HCT116 (cell line): ENCODE data around the gene SBNO2. TPM values are rescaled to one million over a fixed set of nuclear protein-coding genes. Genes with fewer than 3 reads are reported as not detected.

ENCODE experiments used
- ATAC-seq: fragments of 200-7000 bp; cut with Tn5 transposase; 2 replicates; pipeline ENCODE4 v1.9.1; 2020; ENCODE audit warnings: mild to moderate bottlenecking, moderate library complexity
- BruUV-seq: library from RNA; stranded (reverse); fragments of 400-500 nt; replicated peaks from 2 replicates; lab custom pipeline; 2021; lab: Mats Ljungman, UMichigan
- CTCF ChIA-PET: fragments of 300-600 bp; sonication (Branson Sonifier 250); formaldehyde crosslinking; loops from one replicate; lab custom pipeline; 2021; ENCODE audit warnings: antibody characterized with exemption; lab: Charles Lee
- POLR2A ChIA-PET: fragments of 300-600, 350-600 bp; sonication (Branson Sonifier 250); formaldehyde crosslinking; loops from one replicate; lab custom pipeline; 2021; ENCODE audit warnings: antibody characterized with exemption; lab: Charles Lee
- RAD21 ChIA-PET, 2 experiments: fragments of 300-600 bp; sonication (Branson Sonifier 250); formaldehyde crosslinking; loops; one replicate each; lab custom pipeline; 2023; ENCODE audit warnings: low total read pairs in 2 of 2; ENCODE audit not compliant: uncharacterized antibody in 2 of 2, unreplicated experiment in 2 of 2, low non-redundant PET in 1 of 2; lab: Charles Lee
- DNase-seq: peaks from one replicate; pipeline ENCODE4 v3.0.0-alpha.2; 2010; ENCODE audit warnings: low read depth, low spot score
- H2AFZ ChIP-seq: fragments of 200-600 bp; shearing (Covaris generic), sonication (generic); 2 replicates; pipeline ENCODE4 v1.6.1; 2017; ENCODE audit warnings: low read depth, mixed run types, mixed read lengths, antibody characterized with exemption, low read length; ENCODE audit not compliant: poor library complexity, severe bottlenecking
- H3K27ac ChIP-seq: 2 replicates; pipeline ENCODE4 v1.5.1; 2012; ENCODE audit warnings: low read depth, low read length
- H3K27me3 ChIP-seq: fragments of 200-600 bp; sonication (generic); 2 replicates; pipeline ENCODE4 v1.6.1; 2016; ENCODE audit warnings: mixed run types, low read length, mixed read lengths; ENCODE audit not compliant: insufficient read depth
- H3K36me3 ChIP-seq, 2 experiments: fragments of 200-500 bp in 1 of 2; fragments of 200-600 bp in 1 of 2; sonication (Bioruptor generic) in 1 of 2; sonication (generic) in 1 of 2; 2 replicates each; pipeline versions ENCODE4 v1.5.1 to v1.6.1; 2014 to 2016; ENCODE audit warnings: low read length in 2 of 2, inconsistent platforms in 1 of 2, mixed read lengths in 1 of 2, mixed run types in 1 of 2; ENCODE audit not compliant: insufficient read depth in 2 of 2, control insufficient read depth in 1 of 2
- H3K4me1 ChIP-seq, 2 experiments: fragments of 200-600 bp in 1 of 2; sonication (generic) in 1 of 2; 2 replicates each; pipeline versions ENCODE4 v1.5.1 to v1.6.1; 2012 to 2017; ENCODE audit warnings: low read length in 2 of 2, inconsistent platforms in 1 of 2, mild to moderate bottlenecking in 1 of 2, mixed read lengths in 1 of 2, mixed run types in 1 of 2, moderate library complexity in 1 of 2; ENCODE audit not compliant: insufficient read depth in 2 of 2, control insufficient read depth in 1 of 2
- H3K4me2 ChIP-seq: fragments of 200-600 bp; sonication (generic); 2 replicates; pipeline ENCODE4 v1.6.1; 2017; ENCODE audit warnings: mixed run types, low read length, mixed read lengths
- H3K4me3 ChIP-seq, 2 experiments: fragments of 200-600 bp in 1 of 2; sonication (generic) in 1 of 2; replicated peaks in 1 of 2; 2 replicates each; pipeline ENCODE4 v1.5.1; 2011 to 2016; ENCODE audit warnings: low read length in 2 of 2, control low read depth in 1 of 2, low read depth in 1 of 2, mild to moderate bottlenecking in 1 of 2, mixed read lengths in 1 of 2, mixed run types in 1 of 2
- H3K79me2 ChIP-seq: fragments of 200-600 bp; sonication (generic); 2 replicates; pipeline ENCODE4 v1.6.1; 2017; ENCODE audit warnings: mild to moderate bottlenecking, mixed run types, low read length, moderate library complexity, mixed read lengths; ENCODE audit not compliant: insufficient read depth
- H3K9ac ChIP-seq: fragments of 200-600 bp; sonication (generic); 2 replicates; pipeline ENCODE4 v1.6.1; 2016; ENCODE audit warnings: low read length, mixed read lengths
- H3K9me2 ChIP-seq: fragments of 200-600 bp; sonication (generic), shearing (Covaris generic); 2 replicates; pipeline ENCODE4 v1.6.1; 2017; ENCODE audit warnings: mixed run types, mild to moderate bottlenecking, moderate library complexity; ENCODE audit not compliant: insufficient read depth
- H3K9me3 ChIP-seq, 2 experiments: fragments of 200-500 bp in 1 of 2; fragments of 200-600 bp in 1 of 2; sonication (Bioruptor generic) in 1 of 2; sonication (generic) in 1 of 2; 2 replicates each; pipeline ENCODE4 v1.6.1; 2014 to 2017; ENCODE audit warnings: low read length in 2 of 2, mixed read lengths in 2 of 2, inconsistent platforms in 1 of 2, low read depth in 1 of 2, mild to moderate bottlenecking in 1 of 2, mixed run types in 1 of 2, moderate library complexity in 1 of 2; ENCODE audit not compliant: control insufficient read depth in 1 of 2, insufficient read depth in 1 of 2
- H4K20me1 ChIP-seq: fragments of 200-600 bp; sonication (generic), shearing (Covaris generic); 2 replicates; pipeline ENCODE4 v1.6.1; 2017; ENCODE audit warnings: mixed run types, mild to moderate bottlenecking, moderate library complexity; ENCODE audit not compliant: insufficient read depth
- CBX3 ChIP-seq: IDR thresholded peaks from 2 replicates; pipeline ENCODE4 v1.6.1; 2012; ENCODE audit warnings: low read depth
- EGR1 ChIP-seq: IDR thresholded peaks from 2 replicates; pipeline ENCODE4 v1.6.1; 2012; ENCODE audit warnings: low read depth
- ELF1 ChIP-seq: IDR thresholded peaks from 2 replicates; pipeline ENCODE4 v1.6.1; 2012; ENCODE audit warnings: low read depth, borderline replicate concordance
- EZH2 ChIP-seq: fragments of 200-600 bp; sonication (generic); IDR thresholded peaks from 2 replicates; pipeline ENCODE4 v1.6.1; 2017; ENCODE audit warnings: antibody characterized with exemption, mixed run types
- FOSL1 ChIP-seq: IDR thresholded peaks from 2 replicates; pipeline ENCODE4 v1.6.1; 2012; ENCODE audit warnings: low read depth
- JUND ChIP-seq: IDR thresholded peaks from 2 replicates; pipeline ENCODE4 v1.6.1; 2012
- POLR2A ChIP-seq: IDR thresholded peaks from 2 replicates; pipeline ENCODE4 v1.7.0; 2011; ENCODE audit warnings: borderline replicate concordance; ENCODE audit not compliant: insufficient read depth, insufficient read length; ENCODE audit errors: extremely low read depth
- POLR2AphosphoS5 ChIP-seq: IDR thresholded peaks from 2 replicates; pipeline ENCODE4 v1.6.1; 2011; ENCODE audit warnings: mild to moderate bottlenecking, low read depth, low read length, moderate library complexity
- RAD21 ChIP-seq: IDR thresholded peaks from 2 replicates; pipeline ENCODE4 v1.6.1; 2012; ENCODE audit warnings: low read depth, mild to moderate bottlenecking
- SP1 ChIP-seq: IDR thresholded peaks from 2 replicates; pipeline ENCODE4 v1.6.1; 2012; ENCODE audit warnings: low read depth
- SRF ChIP-seq: IDR thresholded peaks from 2 replicates; pipeline ENCODE4 v1.6.1; 2012; ENCODE audit warnings: low read depth
- YY1 ChIP-seq: IDR thresholded peaks from 2 replicates; pipeline ENCODE4 v1.6.1; 2011; ENCODE audit warnings: low read length, low read depth, moderate library complexity, mild to moderate bottlenecking; ENCODE audit not compliant: insufficient replicate concordance; ENCODE audit errors: extremely low read depth
- ZFX ChIP-seq: fragments of 450-650 bp; IDR thresholded peaks from 2 replicates; pipeline ENCODE4 v1.6.1; 2017
- ZNF274 ChIP-seq: fragments of 200-500 bp; sonication (Bioruptor generic); IDR thresholded peaks from 2 replicates; pipeline ENCODE4 v1.6.1; 2014; ENCODE audit warnings: mild to moderate bottlenecking, low read depth, low read length, inconsistent platforms
- intact Hi-C: fragments of 100-400 bp; cut with micrococcal nuclease; formaldehyde crosslinking; loops from 2 replicates; pipeline ENCODE4 v1.10.0; 2022
- total RNA-seq: library from RNA; stranded (reverse); gene quantifications from one replicate; pipeline ENCODE4 v1.2.1, GENCODE V29; 2021; ENCODE audit not compliant: unreplicated experiment
- TF ChIP-seq, protein P1 (sequence below): IDR thresholded peaks from 2 replicates; pipeline ENCODE4 v1.6.1; 2011; ENCODE audit warnings: mild to moderate bottlenecking, low read length, moderate library complexity; ENCODE audit not compliant: insufficient replicate concordance; ENCODE audit errors: extremely low read depth
- TF ChIP-seq, protein P2 (sequence below): IDR thresholded peaks from 2 replicates; pipeline ENCODE4 v1.6.1; 2012
- TF ChIP-seq, protein P3 (sequence below), 3 experiments: fragments of 200-600 bp in 1 of 3; sonication (generic) in 1 of 3; IDR thresholded peaks in 2 of 3; conservative IDR thresholded peaks in 1 of 3; 2 replicates each; pipeline ENCODE4 v1.5.1; 2012 to 2017; ENCODE audit warnings: low read depth in 2 of 3, low read length in 2 of 3, antibody characterized with exemption in 1 of 3, borderline replicate concordance in 1 of 3, control low read depth in 1 of 3, mild to moderate bottlenecking in 1 of 3, mixed read lengths in 1 of 3, mixed run types in 1 of 3, moderate library complexity in 1 of 3; ENCODE audit not compliant: insufficient read depth in 1 of 3
- TF ChIP-seq, protein P4 (sequence below): IDR thresholded peaks from 2 replicates; pipeline ENCODE4 v1.6.1; 2012

SBNO2 gene
- total RNA-seq, 1 experiment from 2014 or later, result 66.4 TPM

DNA sequence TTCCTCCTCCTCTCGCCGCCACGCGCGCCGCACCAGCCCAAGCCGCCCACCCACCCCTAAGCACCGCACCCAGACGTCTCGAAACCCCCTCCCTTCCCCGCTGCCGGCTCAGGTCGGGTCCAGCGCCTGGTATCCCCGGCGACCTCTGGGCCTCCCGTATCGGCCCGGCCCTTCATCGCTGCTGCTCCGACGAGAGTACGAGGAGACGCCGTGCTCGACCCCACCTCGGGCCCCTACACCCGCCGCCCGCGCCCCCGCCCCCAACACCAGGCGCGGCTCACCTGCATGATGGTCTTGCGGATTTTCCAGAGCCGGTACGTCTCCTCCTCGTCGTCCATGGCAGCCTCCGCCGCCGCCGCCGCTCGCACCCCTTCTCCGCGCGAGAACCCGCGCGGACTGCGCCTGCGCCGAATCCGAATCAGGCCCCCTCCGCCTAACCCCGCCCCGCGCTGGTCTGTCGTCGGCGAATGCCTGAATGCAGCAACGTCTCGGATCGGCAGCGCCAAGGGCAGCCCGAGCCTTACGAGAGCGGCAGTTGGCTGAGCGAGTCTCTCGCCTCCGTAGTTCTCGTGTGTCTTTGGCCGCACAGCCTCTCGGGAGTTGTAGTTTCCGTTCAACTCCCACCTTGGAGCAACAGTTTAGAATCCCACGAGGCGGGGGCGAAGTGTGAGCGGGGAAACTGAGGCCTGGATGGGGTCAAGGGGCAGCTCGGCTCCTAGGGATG, 78.9 kb downstream of the SBNO2 start, which contains the start of gene POLR2E (continued):
- TF ChIP-seq EGR1 (no peak; the same call in 1 of the 2 replicates), RAD21 (no peak), FOSL1 (no peak), POLR2A (peak; percentile 55), CBX3 (peak; percentile 69)

DNA sequence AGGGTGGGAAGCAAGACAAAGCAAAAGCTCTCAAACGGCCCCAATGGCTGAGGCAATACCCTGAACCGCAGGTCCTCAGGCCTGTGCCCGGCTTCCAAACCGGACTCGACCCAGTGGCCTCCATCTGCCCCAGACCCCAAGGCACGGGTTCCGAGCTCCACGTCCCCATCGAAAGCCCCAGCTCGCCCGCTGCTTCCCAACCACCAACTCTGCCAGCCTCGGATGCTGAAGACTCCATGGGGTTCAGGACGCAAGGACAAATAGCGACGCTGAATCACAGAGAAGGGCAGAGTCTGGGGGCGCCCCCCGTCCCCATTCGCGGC, 79.5 kb downstream of the SBNO2 start:
- Histone ChIP-seq H3K36me3 (peaks cover 17 to 30% of the 10 kb centered on the region in 2 experiments; a peak in 3 of 4 replicates), H3K27me3 (no peaks in the 10 kb centered on the region), H3K9me3 (no peaks in the 10 kb centered on the region; a peak in 1 of 4 replicates), H2AFZ (no peak overlapping the region), H3K4me2 (peak overlapping the region; percentile 96), H3K9ac (peak overlapping the region; percentile 94), H3K4me3 (peak overlapping the region; percentile 84 to 98), H3K79me2 (peaks cover 47% of the 10 kb centered on the region), H4K20me1 (no peaks in the 10 kb centered on the region; the same call in 1 of the 2 replicates), H3K9me2 (no peaks in the 10 kb centered on the region), H3K27ac (peak overlapping the region; percentile 68), H3K4me1 (peaks cover 12 to 36% of the 10 kb centered on the region in 2 experiments)
- ChIA-PET POLR2A (interaction anchor here (1.7 kb wide), 1 partner anchor 30 kb away, joined by 4 read pairs; no protein-coding TSS in a partner anchor), RAD21 (interaction anchor here in 1 of 2 experiments (0.6 kb wide), 1 partner anchor 11 kb away, joined by 6 read pairs; no protein-coding TSS in a partner anchor), CTCF (no interaction called here)
- ATAC-seq (no peak; the same call in none of the 2 replicates), DNase-seq (no peak)
- intact Hi-C loops, result no loop called here
- BruUV-seq, result no TSS peak
- TF ChIP-seq CBX3 (no peak), ZFX (no peak), ZNF274 (no peak), SP1 (no peak), POLR2AphosphoS5 (no peak), ELF1 (no peak), EZH2 (no peak), JUND (no peak), EGR1 (no peak), YY1 (no peak), SRF (no peak), POLR2A (no peak)
- TF ChIP-seq, protein P1, sequence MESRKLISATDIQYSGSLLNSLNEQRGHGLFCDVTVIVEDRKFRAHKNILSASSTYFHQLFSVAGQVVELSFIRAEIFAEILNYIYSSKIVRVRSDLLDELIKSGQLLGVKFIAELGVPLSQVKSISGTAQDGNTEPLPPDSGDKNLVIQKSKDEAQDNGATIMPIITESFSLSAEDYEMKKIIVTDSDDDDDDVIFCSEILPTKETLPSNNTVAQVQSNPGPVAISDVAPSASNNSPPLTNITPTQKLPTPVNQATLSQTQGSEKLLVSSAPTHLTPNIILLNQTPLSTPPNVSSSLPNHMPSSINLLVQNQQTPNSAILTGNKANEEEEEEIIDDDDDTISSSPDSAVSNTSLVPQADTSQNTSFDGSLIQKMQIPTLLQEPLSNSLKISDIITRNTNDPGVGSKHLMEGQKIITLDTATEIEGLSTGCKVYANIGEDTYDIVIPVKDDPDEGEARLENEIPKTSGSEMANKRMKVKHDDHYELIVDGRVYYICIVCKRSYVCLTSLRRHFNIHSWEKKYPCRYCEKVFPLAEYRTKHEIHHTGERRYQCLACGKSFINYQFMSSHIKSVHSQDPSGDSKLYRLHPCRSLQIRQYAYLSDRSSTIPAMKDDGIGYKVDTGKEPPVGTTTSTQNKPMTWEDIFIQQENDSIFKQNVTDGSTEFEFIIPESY, result no peak
- TF ChIP-seq, protein P2, sequence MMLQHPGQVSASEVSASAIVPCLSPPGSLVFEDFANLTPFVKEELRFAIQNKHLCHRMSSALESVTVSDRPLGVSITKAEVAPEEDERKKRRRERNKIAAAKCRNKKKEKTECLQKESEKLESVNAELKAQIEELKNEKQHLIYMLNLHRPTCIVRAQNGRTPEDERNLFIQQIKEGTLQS, result no peak
- TF ChIP-seq, protein P3, sequence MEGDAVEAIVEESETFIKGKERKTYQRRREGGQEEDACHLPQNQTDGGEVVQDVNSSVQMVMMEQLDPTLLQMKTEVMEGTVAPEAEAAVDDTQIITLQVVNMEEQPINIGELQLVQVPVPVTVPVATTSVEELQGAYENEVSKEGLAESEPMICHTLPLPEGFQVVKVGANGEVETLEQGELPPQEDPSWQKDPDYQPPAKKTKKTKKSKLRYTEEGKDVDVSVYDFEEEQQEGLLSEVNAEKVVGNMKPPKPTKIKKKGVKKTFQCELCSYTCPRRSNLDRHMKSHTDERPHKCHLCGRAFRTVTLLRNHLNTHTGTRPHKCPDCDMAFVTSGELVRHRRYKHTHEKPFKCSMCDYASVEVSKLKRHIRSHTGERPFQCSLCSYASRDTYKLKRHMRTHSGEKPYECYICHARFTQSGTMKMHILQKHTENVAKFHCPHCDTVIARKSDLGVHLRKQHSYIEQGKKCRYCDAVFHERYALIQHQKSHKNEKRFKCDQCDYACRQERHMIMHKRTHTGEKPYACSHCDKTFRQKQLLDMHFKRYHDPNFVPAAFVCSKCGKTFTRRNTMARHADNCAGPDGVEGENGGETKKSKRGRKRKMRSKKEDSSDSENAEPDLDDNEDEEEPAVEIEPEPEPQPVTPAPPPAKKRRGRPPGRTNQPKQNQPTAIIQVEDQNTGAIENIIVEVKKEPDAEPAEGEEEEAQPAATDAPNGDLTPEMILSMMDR (IDR thresholded peaks at IDR 0.05 in 2 of 3, conservative IDR thresholded peaks at IDR 0.05 in 1 of 3; ENCODE audit: borderline replicate concordance in 1 of 3, insufficient read depth in 1 of 3, low read depth in 2 of 3, low read length in 2 of 3), result no peak
- TF ChIP-seq, protein P4, sequence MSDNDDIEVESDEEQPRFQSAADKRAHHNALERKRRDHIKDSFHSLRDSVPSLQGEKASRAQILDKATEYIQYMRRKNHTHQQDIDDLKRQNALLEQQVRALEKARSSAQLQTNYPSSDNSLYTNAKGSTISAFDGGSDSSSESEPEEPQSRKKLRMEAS, result no peak
